ENCODE data around the gene PLSCR1.

The PLSCR1 gene

DNA sequence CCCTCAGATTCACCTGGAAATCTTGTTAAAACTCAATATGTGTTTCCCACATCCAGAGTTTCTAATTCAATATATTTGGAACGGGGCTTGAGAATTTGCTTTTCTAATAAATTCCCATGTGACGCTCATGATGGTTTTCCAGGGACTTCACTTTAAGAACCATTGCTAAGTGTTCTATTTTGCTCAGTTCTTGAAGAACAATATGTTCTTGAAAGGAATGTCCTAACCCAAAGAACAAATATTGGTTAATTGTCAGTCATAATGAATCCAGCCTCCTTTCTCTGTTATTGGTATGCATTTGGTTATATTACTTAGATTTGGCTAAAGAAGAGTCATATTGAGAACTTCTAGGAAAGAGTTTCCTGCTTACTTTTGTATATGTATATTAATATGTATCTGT lies 70.7 kb downstream of the PLSCR1 start:
- DNase-seq (ENCODE audit: low spot score), result no peak

DNA sequence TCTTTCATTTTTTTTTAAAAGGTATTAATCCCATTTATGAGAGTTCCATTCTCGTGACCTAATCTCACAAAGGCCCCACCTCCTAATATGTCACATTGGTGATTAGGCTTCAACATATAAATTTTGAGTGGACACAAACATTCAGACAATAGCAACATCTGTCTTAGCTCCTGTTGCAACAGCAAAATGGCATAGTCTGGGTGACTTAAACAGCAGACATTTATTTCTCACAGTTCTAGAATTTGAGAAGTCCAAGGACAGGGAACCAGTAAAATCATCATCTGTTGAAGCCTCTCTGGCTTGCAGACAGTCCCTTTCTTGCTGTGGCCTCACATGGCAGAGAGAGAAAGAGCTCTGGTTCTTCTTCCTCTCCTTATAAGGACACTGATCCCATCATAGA lies 71.8 kb downstream of the PLSCR1 start:
- no peak for DNase-seq (ENCODE audit: low spot score)

DNA sequence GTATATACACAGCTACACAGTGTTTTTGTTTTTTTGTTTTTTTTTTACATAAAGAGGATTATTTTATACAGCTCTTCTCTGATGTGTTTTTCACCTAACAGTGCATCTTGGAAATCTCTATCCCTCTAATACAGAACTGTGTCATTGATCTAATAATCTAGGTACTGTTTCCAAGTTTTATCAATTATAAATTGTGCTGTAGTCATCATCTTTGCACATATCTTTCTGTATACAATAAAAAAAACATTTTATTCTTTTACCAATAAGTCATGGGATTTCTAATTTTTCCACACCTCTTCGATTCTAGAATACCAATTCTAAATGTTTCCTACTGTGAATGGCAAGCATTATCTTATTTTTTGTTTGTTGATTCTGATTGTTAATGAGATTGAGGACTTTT lies 73.4 kb downstream of the PLSCR1 start:
- no peak for DNase-seq (ENCODE audit: low spot score)

DNA sequence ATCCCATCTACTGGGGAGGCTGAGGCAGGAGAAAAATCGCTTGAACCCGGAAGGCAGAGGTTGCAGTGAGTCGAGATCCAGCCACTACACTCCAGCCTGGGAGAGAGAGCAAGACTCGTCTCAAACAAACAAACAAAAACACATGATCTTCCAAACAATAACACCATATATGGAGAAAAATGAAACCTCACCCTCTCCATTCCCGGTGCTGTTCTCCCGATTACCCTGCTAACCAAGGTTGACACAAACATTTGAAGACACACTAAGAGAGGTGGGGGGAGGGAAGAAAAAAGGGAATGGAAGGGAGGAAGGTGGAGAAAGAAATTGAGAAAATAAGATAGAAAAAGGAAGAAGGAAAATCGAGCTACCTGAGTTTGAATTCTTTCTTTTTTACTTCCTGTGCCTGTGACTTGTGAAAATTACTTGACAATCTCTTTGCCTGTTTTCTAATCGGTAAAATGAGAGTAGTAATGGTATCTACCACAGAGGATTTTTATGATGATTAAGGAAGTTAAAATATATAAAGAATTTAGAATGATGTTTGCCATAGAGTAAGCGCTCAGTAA lies 73.9 kb downstream of the PLSCR1 start:
- DNase-seq (ENCODE audit: low spot score), result no peak

DNA sequence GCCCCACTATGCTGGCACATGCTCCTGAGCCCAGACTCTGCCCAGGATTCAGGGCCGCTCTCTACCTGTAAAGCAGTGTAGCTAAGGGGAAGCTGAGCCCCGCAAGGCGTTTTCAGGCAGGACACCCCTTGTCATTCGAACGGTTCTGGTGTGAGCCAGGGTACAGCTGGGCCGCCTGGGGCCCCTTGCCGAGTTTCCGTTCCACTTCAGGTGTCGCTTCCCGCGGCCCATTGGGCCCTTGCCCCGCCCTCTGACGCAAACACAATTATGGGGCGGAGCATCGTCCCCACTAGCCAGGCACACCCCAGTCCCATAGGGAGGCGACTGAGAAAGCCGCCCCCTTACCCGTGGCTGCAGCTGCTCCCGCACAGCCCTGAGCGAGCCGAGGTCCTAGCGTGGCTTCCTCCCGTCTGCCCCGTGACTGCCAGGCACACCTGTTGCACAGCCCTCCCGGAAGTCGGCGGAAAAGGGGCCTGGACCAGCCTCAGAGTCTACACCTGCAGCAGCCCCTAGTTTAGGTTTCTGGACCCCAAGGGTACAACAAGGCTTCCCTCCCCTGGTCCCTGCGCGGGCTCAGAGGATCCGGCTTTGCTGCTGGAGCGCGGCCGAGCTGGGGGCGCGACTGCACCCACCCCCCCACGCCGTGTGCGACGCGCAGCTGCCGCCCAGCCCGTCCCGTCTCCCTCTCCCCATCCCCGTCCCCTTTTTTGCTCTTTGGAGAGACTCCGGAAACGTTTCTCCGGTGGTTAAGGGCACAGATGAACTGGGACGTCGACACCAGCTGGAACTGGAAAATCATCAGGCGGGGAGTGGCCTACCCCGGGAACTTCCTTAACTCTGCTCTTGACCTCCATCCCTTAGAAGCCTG lies 75.0 kb downstream of the PLSCR1 start, which contains the start of gene PLSCR2:
Gene PLSCR2 (minus strand): TSS at position 412 of the 868 bp plus-strand sequence. CDS start 9,657 bp downstream, outside the sequence.
- peak; percentile 44 for DNase-seq (ENCODE audit: low spot score)

DNA sequence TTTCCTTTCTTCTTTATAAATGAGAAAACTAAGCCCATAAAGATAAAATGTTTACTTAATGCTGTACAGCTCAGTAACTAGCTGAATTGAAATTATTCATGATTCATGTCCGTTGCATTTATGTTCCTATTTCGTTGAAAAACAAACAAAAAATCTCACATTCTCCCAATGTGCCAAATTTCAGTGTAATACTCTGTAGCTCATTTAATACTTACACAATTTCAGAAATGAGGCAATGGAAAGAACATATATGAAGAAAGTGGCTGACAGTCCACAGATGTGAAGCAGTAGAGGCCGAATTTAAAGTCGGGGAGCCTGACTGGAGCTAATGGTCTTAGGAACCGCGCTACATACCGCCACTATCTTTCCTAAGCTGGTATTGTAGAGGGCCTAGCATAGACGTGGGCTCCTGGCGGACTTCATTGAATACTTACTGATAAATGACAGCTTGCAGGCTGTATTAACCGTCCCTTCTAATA lies 75.7 kb downstream of the PLSCR1 start:
- DNase-seq (ENCODE audit: low spot score), result no peak

DNA sequence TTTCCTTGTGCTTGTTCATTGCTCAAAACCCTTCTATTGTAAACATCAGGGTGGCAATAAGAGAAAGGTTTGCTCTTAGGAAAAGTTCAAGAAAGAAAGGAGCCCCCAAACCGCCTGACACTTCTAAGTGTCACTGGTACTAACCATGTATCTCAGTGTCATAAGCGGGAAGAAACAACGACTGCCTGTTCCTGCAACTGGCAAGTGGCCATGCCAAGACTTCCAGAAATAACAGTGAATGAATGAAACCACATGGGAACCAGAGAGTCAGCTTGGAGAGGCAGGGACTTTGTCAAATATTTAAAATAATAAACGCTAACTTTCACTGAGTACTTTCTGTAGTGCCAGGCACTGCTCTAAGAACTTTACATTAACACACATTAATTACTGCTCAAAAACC lies 76.2 kb downstream of the PLSCR1 start:
- no peak for DNase-seq (ENCODE audit: low spot score)

DNA sequence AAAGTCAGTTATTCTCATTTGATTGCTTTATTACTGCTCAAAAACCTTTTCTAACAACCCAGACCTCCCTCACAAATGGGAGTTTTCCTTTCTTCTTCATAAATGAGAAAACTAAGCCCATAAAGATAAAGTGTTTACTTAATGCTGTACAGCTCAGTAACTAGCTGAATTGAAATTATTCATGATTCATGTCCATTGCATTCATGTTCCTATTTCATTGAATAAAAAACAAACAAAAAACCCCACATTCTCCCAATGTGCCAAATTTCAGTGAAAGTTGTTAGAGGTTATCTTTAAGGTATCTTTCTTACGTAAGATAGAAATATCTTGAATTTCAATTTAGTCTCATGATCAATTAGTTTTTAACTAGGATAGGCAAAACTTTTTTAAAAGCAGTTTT lies 77.8 kb downstream of the PLSCR1 start:
- no peak for DNase-seq (ENCODE audit: low spot score)

- DNase-seq (ENCODE audit: low spot score), result no peak
Measured at GRCh38 chr3:146465693-146466465, 78.5 kb downstream of the PLSCR1 start.

Data from activated CD4-positive, alpha-beta T cell treated with anti-CD3 and anti-CD28 coated beads, Interleukin-2, Interleukin-4, amounts not matched to agents 100 ng/mL and 50 ng/mL, durations not matched to agents 16 hours and 8 hours (primary cell).